GM21447 (cell line): Measurements from ENCODE around the gene RASA2.
"Not testable (repeated sequence)": the region's sequence is repeated elsewhere in the genome, so short reads cannot be mapped to it uniquely, and the experiment has no call there.

Source experiments
- ATAC-seq: cut with Tn5 transposase; IDR thresholded peaks from one replicate; pipeline ENCODE4 v1.9.1; 2021; ENCODE audit not compliant: unreplicated experiment

The RASA2 gene

GRCh38 chr3:141455603-141456300, 31.1 kb upstream of the RASA2 start:
- ATAC-seq, result no peak

- ATAC-seq, result no peak
Measured at GRCh38 chr3:141456301-141456625, 30.6 kb upstream of the RASA2 start.

- no peak for ATAC-seq
Measured at GRCh38 chr3:141457624-141458236, 29.1 kb upstream of the RASA2 start.

- no peak for ATAC-seq
Measured at GRCh38 chr3:141459008-141459407, 27.8 kb upstream of the RASA2 start.

DNA sequence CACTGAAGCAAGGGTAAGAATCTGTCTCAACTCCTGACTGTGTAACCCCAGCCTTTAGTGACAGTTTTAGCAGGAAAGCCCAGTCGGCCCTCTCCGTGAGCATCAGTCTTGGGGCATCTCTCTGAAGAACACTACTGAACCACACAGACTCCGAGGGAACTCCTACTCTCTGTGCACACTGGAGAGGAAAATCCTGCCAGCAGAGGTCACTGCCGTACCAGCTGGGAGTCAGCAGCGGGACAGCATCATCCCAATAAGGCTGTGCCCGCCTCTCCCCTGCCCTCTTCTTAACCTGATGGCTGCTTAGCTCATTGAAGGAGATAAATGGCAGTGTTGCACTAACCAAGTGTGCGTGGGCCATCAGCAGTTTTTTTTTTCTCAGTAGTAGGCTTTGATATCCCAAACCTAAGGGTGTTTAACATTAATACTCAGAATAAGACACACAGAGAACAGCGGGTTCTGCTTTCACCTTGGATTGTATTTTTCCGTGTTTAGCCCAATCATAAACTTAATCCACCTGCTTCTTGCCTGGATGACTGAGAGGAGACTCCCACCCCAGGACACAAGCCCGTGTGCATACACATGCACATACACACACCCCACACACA, 26.6 kb upstream of the RASA2 start:
- peak; percentile 91 for ATAC-seq

DNA sequence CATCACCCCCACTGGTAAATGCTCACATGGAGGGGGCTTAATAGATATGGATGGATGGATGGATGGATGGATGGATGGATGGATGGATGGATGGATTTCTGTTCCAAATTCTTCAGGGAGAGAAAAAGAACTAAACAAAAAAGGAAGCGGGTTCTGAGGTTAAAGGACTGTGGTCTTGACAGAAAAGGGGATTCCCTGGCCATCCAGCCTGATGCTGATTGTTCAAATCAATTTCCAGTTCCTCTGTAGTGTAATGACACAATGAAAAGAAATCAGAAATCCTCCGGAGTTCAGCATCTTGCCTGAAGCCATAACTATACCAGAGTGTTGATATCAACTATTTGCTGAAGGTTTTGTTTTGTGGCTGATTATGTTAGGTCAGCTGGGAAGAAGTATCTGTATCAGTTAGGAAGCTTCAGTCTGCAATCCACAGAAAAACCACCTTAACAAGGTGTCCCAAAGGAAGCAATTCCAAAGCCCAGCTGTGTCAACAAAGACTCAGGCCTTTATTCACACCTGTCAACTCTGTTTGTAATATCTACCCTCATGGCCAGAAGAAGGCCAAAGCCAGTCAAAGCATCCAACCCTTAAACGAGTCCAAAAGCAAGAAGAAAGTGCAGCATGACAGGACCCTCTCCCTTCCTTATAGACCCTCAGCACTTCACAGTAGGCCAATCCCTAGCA, 24.5 kb upstream of the RASA2 start:
- no peak for ATAC-seq

GRCh38 chr3:141465221-141465620, 21.6 kb upstream of the RASA2 start:
- ATAC-seq, result no peak

DNA sequence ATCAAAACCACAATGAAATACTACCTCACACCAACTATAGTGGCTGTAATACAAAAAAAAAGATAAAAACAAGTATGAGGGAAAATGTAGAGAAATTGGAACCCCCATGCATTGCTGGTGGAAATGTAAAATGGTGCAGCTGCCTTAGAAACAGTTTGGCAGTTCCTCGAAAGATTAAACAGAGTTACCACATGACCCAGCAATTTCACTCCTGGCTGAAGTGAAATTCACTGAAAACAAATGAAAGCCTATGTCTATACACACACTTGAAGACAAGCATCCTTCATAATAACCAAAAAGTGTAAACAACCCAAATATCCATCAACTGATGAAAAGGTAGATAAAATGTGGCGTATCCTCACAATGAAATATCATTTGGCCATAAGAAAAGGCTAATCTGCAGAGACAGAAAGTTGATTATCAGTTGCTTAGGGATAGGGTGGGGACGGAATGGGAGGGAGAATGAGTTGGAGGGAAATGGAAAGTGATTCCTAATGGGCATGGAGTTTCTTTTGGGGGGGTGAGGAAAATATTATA, 20.1 kb upstream of the RASA2 start:
- ATAC-seq, result no peak

DNA sequence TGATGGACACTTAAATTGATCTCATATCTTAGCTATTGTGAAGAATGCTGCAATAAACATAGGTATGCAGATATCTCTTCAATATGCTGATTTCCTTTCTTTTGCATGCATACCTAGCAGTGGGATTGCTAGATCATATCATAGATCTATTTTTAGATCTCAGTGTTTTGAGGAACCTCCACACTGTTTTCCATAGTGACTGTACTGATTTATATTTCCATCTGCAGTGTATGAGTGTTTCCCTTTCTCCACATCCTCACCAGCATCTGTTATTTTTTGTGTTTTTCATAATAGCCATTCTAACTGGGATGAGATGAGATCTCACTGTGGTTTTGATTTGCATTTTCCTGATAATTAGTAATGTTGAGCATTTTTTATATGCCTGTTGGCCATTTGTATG, 17.1 kb upstream of the RASA2 start:
- ATAC-seq, result no peak

GRCh38 chr3:141471160-141471559, 15.7 kb upstream of the RASA2 start:
- no peak for ATAC-seq

GRCh38 chr3:141476033-141476432, 10.8 kb upstream of the RASA2 start:
- no peak for ATAC-seq

- no peak for ATAC-seq
Measured at GRCh38 chr3:141477224-141477623, 9.6 kb upstream of the RASA2 start.

- ATAC-seq, result no peak
Measured at GRCh38 chr3:141478139-141478538, 8.7 kb upstream of the RASA2 start.

- not testable (repeated sequence) for ATAC-seq
Measured at GRCh38 chr3:141478840-141479239, 8.0 kb upstream of the RASA2 start.

GRCh38 chr3:141482245-141482922, 4.4 kb upstream of the RASA2 start:
- no peak for ATAC-seq

DNA sequence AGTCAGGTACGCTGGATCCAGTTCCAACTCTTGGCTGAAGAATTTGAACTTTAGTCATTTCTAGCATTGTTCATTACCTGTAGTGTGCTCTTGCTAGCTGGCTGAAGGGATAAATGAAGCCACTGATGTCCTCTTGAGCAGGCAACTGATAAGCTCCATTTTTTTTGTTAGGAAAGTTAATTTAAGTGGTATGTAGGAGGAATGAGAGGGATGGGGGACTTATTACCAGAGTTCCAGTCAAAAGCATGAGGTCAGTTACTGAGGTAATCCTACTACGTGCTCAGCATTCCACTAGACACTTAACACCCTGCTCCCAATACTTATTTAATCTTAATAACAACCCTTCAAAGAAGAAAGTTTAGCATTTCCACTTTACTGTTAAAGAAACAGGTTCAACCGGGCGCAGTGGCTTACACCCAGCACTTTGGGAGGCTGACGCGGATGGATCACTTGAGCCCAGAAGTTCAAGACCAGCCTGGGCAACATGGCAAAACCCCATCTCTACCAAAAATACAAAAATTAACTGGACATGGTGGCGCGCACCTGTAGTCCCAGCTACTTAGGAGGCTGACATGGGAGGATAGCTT, 2.0 kb upstream of the RASA2 start:
- no peak for ATAC-seq

GRCh38 chr3:141485641-141486495, 959 bp upstream of the RASA2 start:
- no peak for ATAC-seq

DNA sequence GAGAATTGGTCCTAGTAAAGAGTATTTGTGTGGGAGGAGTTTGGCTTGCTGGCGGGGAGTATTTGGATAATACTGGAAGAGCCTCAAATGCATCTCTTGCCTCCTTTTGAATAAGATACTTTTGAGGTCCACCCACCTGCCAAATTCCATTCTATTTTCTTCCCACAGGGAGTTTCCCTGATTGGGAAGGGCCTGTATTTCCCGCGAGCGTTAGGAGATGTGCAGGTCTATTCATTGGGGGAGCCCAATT, 406 bp upstream of the RASA2 start:
- ATAC-seq, result no peak

- peak; percentile 84 for ATAC-seq
Measured at GRCh38 chr3:141487521-141488252, 860 bp downstream of the RASA2 start.

DNA sequence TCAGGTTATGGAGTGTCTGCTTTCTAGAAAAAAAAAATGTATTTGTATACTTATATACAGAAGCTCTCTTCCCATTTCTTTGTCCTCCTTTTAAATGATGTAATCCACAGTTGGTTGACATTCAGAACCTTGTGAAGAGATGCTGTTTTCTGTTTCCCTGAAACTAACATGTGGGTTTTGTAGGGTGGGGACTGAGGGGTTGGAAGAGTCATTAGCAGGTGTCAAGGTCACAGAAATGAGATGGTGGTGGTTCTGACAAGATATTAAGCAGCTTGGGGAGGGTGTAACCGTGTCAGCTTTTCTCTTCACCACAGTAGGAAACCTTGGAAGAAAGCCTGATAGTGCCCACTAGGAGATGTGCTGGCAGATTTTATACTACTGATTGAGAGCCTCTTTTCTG, 2.4 kb downstream of the RASA2 start:
- peak; percentile 22 for ATAC-seq
